HG03575 (cell line): ENCODE results near the gene ILF2.
"Not testable (repeated sequence)": the region's sequence is repeated elsewhere in the genome, so short reads cannot be mapped to it uniquely, and the experiment has no call there.

Experiments
- ATAC-seq: cut with Tn5 transposase; IDR thresholded peaks from one replicate; pipeline ENCODE4 v1.9.1; 2021; ENCODE audit not compliant: unreplicated experiment, insufficient number of reproducible peaks, low FRiP score; ENCODE audit errors: extremely low read depth

ILF2 gene

GRCh38 chr1:153670859-153671627 lies at the start of gene ILF2:
Gene ILF2 (minus strand): TSS chr1:153670993. CDS start chr1:153670922, 71 bp downstream.
- ATAC-seq = peak; percentile 91

- ATAC-seq = no peak
Observed at GRCh38 chr1:153717330-153717729, 46.5 kb upstream of the ILF2 start.

- not testable (repeated sequence) for ATAC-seq
Observed at GRCh38 chr1:153716211-153716610, 45.4 kb upstream of the ILF2 start.

- ATAC-seq = no peak
Observed at GRCh38 chr1:153711026-153711425, 40.2 kb upstream of the ILF2 start.

- no peak for ATAC-seq
Observed at GRCh38 chr1:153705484-153705883, 34.7 kb upstream of the ILF2 start.

GRCh38 chr1:153699768-153700167 lies 29.0 kb upstream of the ILF2 start:
- no peak for ATAC-seq

- no peak for ATAC-seq
Observed at GRCh38 chr1:153698923-153699714, 28.3 kb upstream of the ILF2 start.

GRCh38 chr1:153698020-153698922 lies 27.5 kb upstream of the ILF2 start:
- no peak for ATAC-seq

GRCh38 chr1:153697191-153698019 lies 26.6 kb upstream of the ILF2 start:
- no peak for ATAC-seq

- no peak for ATAC-seq
Observed at GRCh38 chr1:153696741-153697140, 25.9 kb upstream of the ILF2 start.

- no peak for ATAC-seq
Observed at GRCh38 chr1:153693466-153693865, 22.7 kb upstream of the ILF2 start.

- ATAC-seq = no peak
Observed at GRCh38 chr1:153688736-153689328, 18.0 kb upstream of the ILF2 start.

GRCh38 chr1:153688276-153688675 lies 17.5 kb upstream of the ILF2 start:
- ATAC-seq = no peak

- ATAC-seq = no peak
Observed at GRCh38 chr1:153687346-153688125, 16.7 kb upstream of the ILF2 start.

- no peak for ATAC-seq
Observed at GRCh38 chr1:153685544-153686340, 14.9 kb upstream of the ILF2 start.

- ATAC-seq = no peak
Observed at GRCh38 chr1:153684892-153685291, 14.1 kb upstream of the ILF2 start.

- no peak for ATAC-seq
Observed at GRCh38 chr1:153683854-153684253, 13.1 kb upstream of the ILF2 start.
